GM12891 (cell line): ENCODE results near the gene CERK.

ENCODE experiments used
- PAX5 ChIP-seq: IDR thresholded peaks from 2 replicates; pipeline ENCODE4 v1.6.1; 2011; ENCODE audit warnings: low read length, moderate library complexity, mild to moderate bottlenecking; ENCODE audit not compliant: insufficient read depth, severe bottlenecking
- POLR2A ChIP-seq: IDR thresholded peaks from 2 replicates; pipeline ENCODE4 v1.6.1; 2011; ENCODE audit warnings: low read depth, low read length, control low read depth
- POLR2AphosphoS5 ChIP-seq: IDR thresholded peaks from 2 replicates; pipeline ENCODE4 v1.6.1; 2011; ENCODE audit warnings: low read depth, low read length, control low read depth
- SPI1 ChIP-seq: IDR thresholded peaks from 2 replicates; pipeline ENCODE4 v1.6.1; 2011; ENCODE audit warnings: low read depth, low read length, control low read depth
- TAF1 ChIP-seq: IDR thresholded peaks from 2 replicates; pipeline ENCODE4 v1.6.1; 2011; ENCODE audit warnings: low read depth, low read length, control low read depth

DNA sequence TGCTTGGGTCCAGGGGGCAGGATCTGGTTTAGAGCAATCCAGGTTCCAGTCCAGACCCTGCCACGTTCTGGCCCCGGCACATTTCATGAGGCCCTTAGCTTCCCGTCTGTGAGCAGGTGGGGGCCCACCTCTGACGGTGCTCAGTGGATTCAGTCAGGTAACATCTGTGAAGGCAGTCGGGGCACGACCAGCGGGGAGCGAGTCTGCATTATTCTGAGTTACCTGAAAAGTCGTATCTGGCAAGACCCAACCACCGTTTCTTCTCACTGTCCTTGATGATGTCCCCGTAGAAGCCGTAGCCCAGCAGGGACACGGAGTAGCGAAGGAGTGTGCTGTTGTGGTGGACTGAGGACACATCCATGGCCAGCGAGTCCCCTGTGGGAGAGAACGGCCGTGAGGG is 39.0 kb downstream of the CERK start:
- TF ChIP-seq TAF1 (no peak), POLR2A (no peak), POLR2AphosphoS5 (no peak), PAX5 (no peak), SPI1 (no peak)
